Embryonic facial prominence (tissue), 1 donor: ENCODE data around the gene DGKD.
"Not testable (repeated sequence)": the region's sequence is repeated elsewhere in the genome, so short reads cannot be mapped to it uniquely, and the experiment has no call there.

Experiments
- DNase-seq: peaks from one replicate; pipeline ENCODE4 v3.0.0-alpha.2; 2016; ENCODE audit errors: extremely low spot score

DGKD gene

GRCh38 chr2:233353769-233354499, at the start of gene DGKD:
TSS of gene DGKD (plus strand) at chr2:233354494. CDS start at chr2:233354519, 25 bp downstream.
- peak; percentile 34 for DNase-seq

GRCh38 chr2:233307565-233307964, 46.7 kb upstream of the DGKD start, which contains the start of gene SAG:
TSS of gene SAG (plus strand) at chr2:233307816. CDS start at chr2:233309190, 1,374 bp downstream.
- DNase-seq: no peak

GRCh38 chr2:233311241-233311926, 42.9 kb upstream of the DGKD start:
- no peak for DNase-seq

DNA sequence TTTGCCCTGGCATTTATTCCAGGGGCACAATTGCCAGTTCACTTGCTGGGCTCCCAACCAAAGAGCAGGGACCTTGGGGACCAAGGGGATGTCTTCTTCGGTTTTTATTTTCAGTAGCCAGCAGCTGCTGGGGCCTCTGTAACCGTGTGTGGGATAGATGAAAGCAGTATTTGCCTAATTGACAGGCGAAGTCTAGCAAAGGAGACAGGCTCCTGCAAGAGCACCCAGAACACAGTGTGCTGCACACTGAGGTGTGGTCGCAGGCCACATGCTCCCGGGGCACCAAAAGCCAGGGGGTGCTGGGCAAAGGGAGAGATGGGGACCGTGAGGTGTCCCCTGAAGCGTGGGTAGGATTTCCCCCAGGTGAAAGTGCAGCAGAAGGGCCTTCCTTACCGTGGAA, 41.4 kb upstream of the DGKD start:
- DNase-seq: no peak

GRCh38 chr2:233314180-233314925, 39.9 kb upstream of the DGKD start:
- DNase-seq: no peak

DNA sequence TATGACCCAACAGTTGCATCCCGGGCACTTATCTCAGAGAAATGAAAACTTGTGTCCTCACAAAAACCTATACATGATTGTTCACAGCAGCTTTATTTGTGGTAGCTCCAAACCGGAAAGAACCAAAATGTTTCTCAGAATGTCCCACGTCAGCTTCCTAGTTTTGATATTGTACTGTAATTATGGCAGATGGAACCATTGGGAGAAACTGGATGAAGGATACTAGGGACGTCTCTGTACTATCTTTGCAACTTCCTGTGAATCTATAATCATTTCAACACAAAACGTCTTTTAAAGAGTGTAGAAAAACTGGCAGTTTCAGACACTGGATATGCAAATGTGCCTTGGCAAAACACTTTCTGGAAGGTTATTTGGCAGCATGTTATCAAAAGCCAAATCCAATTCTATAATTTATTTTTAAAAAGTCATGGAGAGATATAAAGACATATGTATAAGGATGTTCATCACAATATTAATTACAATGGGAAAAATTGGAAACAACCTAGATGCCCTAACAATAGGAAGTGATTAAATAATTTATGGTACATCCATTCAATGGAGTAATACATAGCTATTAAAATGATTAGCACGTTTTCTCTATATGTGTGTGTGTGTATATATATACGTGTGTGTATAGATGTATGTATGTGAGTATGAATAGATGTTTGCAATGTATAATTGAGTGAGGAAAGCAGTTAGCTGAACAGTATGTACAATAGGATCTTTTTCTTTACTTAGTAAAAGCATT, 36.9 kb upstream of the DGKD start:
- no peak for DNase-seq

DNA sequence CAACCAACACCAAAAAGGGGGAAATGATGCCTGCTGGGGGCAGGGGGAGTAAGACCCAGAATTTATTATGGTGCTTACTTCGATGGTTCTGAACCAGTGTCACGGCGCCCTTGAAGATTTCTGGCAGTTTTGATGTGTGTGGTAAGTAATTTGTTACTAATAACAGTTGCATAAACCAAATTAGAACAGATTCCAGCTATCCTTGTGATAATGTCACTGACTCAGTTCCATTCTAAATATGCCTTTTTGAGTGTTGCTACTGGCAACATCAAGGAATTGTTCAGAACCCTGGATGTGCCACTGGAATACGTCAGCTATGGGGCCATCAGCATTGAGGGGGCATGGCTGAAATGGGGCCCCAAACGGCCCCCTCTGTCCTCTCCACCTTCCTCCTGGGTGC, 35.0 kb upstream of the DGKD start:
- DNase-seq: no peak

- DNase-seq: no peak
Observed at GRCh38 chr2:233320470-233320869, 33.8 kb upstream of the DGKD start.

DNA sequence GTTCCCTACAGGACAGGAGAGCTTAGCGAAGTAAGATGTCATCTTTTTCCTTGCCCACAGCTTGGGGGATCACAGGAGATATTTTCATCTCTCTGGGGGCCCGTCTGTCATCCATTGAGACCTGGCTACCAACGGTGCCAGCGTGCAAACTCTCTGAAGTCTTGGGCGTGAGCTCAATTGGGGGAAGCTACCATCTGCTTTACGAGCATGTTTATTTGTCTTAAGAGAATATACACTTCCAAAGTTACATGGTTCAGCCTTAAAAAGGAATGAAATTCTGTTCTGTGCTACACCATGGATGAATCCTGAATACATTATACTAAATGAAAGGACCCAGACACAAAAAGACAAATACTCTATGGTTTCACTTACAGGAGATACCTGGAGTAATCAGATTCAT, 33.1 kb upstream of the DGKD start:
- no peak for DNase-seq

GRCh38 chr2:233323851-233324250, 30.4 kb upstream of the DGKD start:
- DNase-seq: no peak

GRCh38 chr2:233325256-233325655, 29.0 kb upstream of the DGKD start:
- no peak for DNase-seq

DNA sequence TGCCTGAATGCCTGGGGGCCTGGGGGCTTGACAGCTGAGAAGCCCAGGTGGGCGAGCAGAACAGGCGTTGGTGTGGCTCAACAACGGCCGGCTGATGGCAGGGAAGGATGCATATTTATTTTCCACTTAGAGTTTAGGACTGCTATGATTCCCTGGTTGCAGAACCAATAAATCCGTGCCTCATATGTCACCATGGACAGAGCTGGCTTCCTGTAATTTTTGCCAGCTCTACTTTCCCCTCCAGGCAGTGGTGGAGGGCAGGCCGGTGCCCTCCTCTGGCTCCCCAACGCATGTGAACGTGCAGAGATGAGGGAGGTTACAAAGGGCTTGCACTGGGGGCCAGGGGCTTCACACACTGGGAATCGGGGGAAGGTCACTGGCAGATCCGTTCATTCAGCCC, 28.5 kb upstream of the DGKD start:
- DNase-seq: no peak

- DNase-seq: no peak
Observed at GRCh38 chr2:233326500-233326899, 27.8 kb upstream of the DGKD start.

GRCh38 chr2:233328922-233329321, 25.4 kb upstream of the DGKD start:
- no peak for DNase-seq

DNA sequence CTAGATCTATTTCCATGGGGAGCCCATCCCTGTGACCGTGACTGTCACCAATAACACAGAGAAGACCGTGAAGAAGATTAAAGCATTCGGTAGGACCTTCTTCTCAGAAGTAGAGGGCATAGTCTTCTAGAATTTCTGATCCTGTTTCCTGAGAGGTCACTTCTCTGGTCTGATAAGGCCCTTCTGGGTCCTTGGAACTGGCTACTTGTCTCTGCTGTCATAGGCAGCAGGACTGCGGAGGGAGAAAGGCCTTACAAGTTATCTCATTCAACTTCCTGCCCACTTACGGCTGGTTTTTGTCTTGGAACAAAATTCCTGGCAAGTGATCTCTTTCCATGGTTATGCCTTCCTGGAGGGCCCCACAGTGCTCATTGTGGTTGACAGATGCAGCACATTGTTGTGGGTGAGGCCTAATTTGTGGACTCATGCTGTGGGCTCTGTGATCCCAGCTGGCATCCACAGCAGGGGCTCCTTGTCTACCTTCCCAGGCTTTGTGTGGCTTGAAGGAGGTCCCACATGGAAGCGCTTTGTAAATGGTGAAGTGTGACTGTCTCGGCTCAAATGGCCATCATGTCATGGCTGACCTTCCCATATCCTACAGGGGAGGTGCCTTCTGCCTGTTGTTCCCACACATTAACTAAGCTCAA, 24.7 kb upstream of the DGKD start:
- no peak for DNase-seq

DNA sequence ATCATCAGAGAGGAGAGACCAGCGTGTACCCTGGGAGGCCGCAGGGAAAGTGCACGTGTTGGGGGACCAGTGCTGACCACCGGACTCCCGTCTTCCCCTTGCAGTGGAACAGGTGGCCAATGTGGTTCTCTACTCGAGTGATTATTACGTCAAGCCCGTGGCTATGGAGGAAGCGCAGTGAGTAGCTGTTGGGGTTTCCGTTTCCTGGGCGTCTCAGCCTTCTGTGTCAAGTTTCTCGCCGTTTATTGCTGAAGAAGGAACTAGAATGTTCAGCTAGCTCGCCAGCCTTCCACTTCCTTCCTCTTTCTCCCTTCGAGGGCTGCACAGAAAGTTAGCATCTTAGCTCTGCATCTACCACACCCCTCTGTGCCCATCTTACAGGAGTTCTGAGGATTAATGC, 22.8 kb upstream of the DGKD start:
- no peak for DNase-seq

- DNase-seq: no peak
Observed at GRCh38 chr2:233332125-233332524, 22.2 kb upstream of the DGKD start.

DNA sequence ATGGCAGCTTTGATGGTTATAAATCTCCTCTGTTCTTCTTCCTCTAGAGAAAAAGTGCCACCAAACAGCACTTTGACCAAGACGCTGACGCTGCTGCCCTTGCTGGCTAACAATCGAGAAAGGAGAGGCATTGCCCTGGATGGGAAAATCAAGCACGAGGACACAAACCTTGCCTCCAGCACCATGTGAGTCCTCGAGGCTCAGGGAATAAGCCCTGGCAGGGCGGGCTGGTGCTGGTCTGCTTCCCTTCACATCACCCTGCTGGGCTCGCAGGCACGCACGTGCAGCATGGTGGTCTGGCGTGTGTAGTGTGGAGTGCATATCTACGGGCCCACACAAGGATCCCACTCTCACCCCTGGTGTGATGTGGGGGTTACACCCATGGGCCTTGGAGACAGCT, 19.4 kb upstream of the DGKD start:
- DNase-seq: no peak

- DNase-seq: not testable (repeated sequence)
Observed at GRCh38 chr2:233336091-233336490, 18.2 kb upstream of the DGKD start.

- DNase-seq: no peak
Observed at GRCh38 chr2:233336541-233336940, 17.8 kb upstream of the DGKD start.

DNA sequence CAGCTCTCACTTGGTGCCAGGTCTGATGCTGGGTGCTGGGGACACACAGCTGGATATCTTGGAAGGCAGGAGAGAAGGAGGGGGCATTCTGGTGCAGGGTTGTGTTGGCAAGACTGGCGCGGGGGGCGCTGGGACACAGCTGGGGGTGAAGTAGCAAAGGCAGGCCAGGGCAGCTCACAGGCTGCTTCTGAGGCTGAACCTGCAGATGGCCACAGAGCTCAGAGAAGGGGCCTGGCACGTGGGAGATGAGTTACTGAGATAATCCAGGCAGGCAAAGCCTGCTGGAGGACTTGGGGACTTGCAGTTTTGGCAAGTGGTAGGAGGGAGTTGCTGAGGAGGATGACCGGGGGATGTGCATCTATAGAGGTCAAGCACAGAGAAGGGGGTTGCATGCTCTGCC, 16.2 kb upstream of the DGKD start:
- DNase-seq: no peak
